Mesendoderm (in vitro differentiated cells): ENCODE results near the gene GNL3L.
"Not testable (repeated sequence)": the region's sequence is repeated elsewhere in the genome, so short reads cannot be mapped to it uniquely, and the experiment has no call there.

Experiments
- DNase-seq: peaks from one replicate; pipeline ENCODE4 v3.0.0; 2013
- H2AK5ac ChIP-seq: 2 replicates; pipeline ENCODE4 v1.6.1; 2013; ENCODE audit warnings: low read length, inconsistent platforms
- H2BK120ac ChIP-seq: 2 replicates; pipeline ENCODE4 v1.6.1; 2013; ENCODE audit warnings: low read depth, mild to moderate bottlenecking, low read length, moderate library complexity, mixed read lengths
- H2BK15ac ChIP-seq: replicated peaks from 2 replicates; pipeline ENCODE4 v1.6.1; 2013; ENCODE audit warnings: low read depth, mild to moderate bottlenecking, moderate library complexity
- H2BK5ac ChIP-seq: 2 replicates; pipeline ENCODE4 v1.6.1; 2013; ENCODE audit warnings: low read length, inconsistent platforms
- H3K18ac ChIP-seq: 2 replicates; pipeline ENCODE4 v1.6.1; 2013; ENCODE audit warnings: mild to moderate bottlenecking, low read length, mixed read lengths
- H3K23ac ChIP-seq: one replicate; pipeline ENCODE4 v1.6.1; 2013; ENCODE audit warnings: low read length
- H3K27ac ChIP-seq: 2 replicates; pipeline ENCODE4 v1.5.1; 2013; ENCODE audit warnings: low read depth, mild to moderate bottlenecking, inconsistent platforms, low read length, moderate library complexity
- H3K27me3 ChIP-seq: 2 replicates; pipeline ENCODE4 v1.6.1; 2013; ENCODE audit warnings: low read length, control low read depth, mild to moderate bottlenecking, inconsistent platforms; ENCODE audit not compliant: insufficient read depth, poor library complexity
- H3K36me3 ChIP-seq: 2 replicates; pipeline ENCODE4 v1.6.1; 2013; ENCODE audit warnings: low read length, inconsistent platforms; ENCODE audit not compliant: control insufficient read depth, insufficient read depth
- H3K4ac ChIP-seq: one replicate; pipeline ENCODE4 v1.6.1; 2013; ENCODE audit warnings: low read depth, mild to moderate bottlenecking, low read length, moderate library complexity
- H3K4me1 ChIP-seq: 2 replicates; pipeline ENCODE4 v1.6.1; 2013; ENCODE audit warnings: low read depth, low read length, inconsistent platforms; ENCODE audit not compliant: control insufficient read depth
- H3K4me2 ChIP-seq: 2 replicates; pipeline ENCODE4 v1.6.1; 2013; ENCODE audit warnings: low read length
- H3K4me3 ChIP-seq: 2 replicates; pipeline ENCODE4 v1.5.1; 2013; ENCODE audit warnings: mild to moderate bottlenecking, low read length
- H3K56ac ChIP-seq: one replicate; pipeline ENCODE4 v1.6.1; 2013; ENCODE audit warnings: low read length
- H3K79me1 ChIP-seq: 2 replicates; pipeline ENCODE4 v1.6.1; 2013; ENCODE audit warnings: low read length, inconsistent platforms
- H3K79me2 ChIP-seq: 2 replicates; pipeline ENCODE4 v1.6.1; 2013; ENCODE audit warnings: mild to moderate bottlenecking, low read length; ENCODE audit not compliant: control insufficient read depth, insufficient read depth
- H3K9ac ChIP-seq: 2 replicates; pipeline ENCODE4 v1.6.1; 2013; ENCODE audit warnings: low read length, inconsistent platforms
- H4K5ac ChIP-seq: one replicate; pipeline ENCODE4 v1.6.1; 2013; ENCODE audit warnings: low read length
- H4K8ac ChIP-seq: one replicate; pipeline ENCODE4 v1.6.1; 2013; ENCODE audit warnings: low read depth, mild to moderate bottlenecking, control low read depth, low read length, moderate library complexity
- WGBS: extraction: QIAGEN DNeasy Blood & Tissue Kit; methylation state at CpG from one replicate; pipeline ENCODE4 v1.1.7; 2013; ENCODE audit warnings: low lambda C conversion rate, missing lambda C conversion rate; ENCODE audit not compliant: insufficient coverage; ENCODE audit errors: extremely low coverage; 5-methylcytosine and 5-hydroxymethylcytosine counted together

The GNL3L gene

DNA sequence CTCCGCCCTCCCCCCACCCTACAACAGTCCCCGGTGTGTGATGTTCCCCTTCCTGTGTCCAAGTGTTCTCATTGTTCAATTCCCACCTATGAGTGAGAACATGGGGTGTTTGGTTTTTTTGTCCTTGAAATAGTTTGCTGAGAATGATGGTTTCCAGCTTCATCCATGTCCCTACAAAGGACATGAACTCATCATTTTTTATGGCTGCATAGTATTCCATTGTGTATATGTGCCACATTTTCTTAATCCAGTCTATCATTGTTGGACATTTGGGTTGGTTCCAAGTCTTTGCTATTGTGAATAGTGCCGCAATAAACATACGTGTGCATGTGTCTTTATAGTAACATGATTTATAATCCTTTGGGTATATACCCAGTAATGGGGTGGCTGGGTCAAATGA lies 12.2 kb downstream of the GNL3L start:
- not testable (repeated sequence) for H3K79me1 ChIP-seq, H2AK5ac ChIP-seq, H3K56ac ChIP-seq, H3K18ac ChIP-seq, H3K23ac ChIP-seq, H3K79me2 ChIP-seq, H4K5ac ChIP-seq, H2BK15ac ChIP-seq, H3K4me3 ChIP-seq, H3K4me1 ChIP-seq, H2BK120ac ChIP-seq, H3K27ac ChIP-seq, H3K36me3 ChIP-seq, H3K4ac ChIP-seq, H3K9ac ChIP-seq, DNase-seq, H3K27me3 ChIP-seq, H4K8ac ChIP-seq, H3K4me2 ChIP-seq, H2BK5ac ChIP-seq
- WGBS, result no CpG with 5 or more reads among the region's 4 CpGs

DNA sequence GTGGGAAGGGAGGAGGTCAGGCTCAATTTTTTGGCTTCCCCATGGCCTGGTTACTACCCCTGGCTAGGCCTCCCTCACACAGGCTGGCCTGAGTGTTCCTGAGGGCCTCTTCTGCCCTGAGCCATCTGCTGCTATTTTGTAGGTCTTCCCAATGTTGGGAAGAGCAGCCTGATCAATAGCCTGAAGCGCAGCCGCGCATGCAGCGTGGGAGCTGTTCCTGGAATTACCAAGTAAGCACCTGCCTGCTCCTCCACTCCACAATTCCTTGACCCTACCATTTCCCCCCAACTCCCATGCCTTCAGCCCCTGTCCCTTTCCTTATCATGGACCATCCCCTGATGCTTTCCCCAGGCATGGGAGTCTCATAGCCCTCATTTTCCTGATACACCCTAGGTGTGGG lies 20.8 kb downstream of the GNL3L start:
- Histone ChIP-seq H2AK5ac (no peak overlapping the region), H2BK15ac (no peak overlapping the region), H4K5ac (no peak overlapping the region), H3K27me3 (no peaks in the 10 kb centered on the region), H3K56ac (no peak overlapping the region), H2BK5ac (no peak overlapping the region), H3K4ac (no peak overlapping the region), H4K8ac (no peak overlapping the region), H3K36me3 (peaks cover 4% of the 10 kb centered on the region), H3K18ac (no peak overlapping the region), H3K4me1 (no peaks in the 10 kb centered on the region), H3K4me3 (no peak overlapping the region), H2BK120ac (no peak overlapping the region), H3K79me2 (no peaks in the 10 kb centered on the region), H3K79me1 (no peaks in the 10 kb centered on the region), H3K23ac (no peak overlapping the region), H3K27ac (no peak overlapping the region), H3K9ac (no peak overlapping the region), H3K4me2 (no peak overlapping the region)
- WGBS, result no CpG with 5 or more reads among the region's 4 CpGs
- no peak for DNase-seq

DNA sequence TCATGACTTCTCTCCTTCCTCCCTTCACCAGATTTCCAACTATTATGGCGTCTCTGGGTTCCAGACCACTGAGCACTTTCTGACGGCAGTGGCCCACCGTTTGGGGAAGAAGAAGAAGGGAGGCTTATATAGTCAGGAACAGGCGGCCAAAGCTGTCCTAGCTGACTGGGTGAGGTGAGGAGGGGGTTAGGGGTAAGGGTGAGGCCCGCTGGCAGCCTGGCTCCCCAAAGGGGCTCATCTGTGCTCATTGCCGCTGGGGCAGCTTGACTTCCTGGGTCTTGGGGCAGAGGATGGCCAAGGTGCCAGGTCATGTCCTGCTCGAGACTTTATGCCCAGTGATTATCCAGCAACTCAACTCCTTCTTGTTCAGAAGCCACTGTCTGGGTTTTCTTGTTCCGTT lies 21.8 kb downstream of the GNL3L start:
- no peak overlapping the region for H2BK15ac ChIP-seq
- no peak overlapping the region for H3K56ac ChIP-seq
- no peak overlapping the region for H3K23ac ChIP-seq
- H3K4ac ChIP-seq, result no peak overlapping the region
- H2BK120ac ChIP-seq, result no peak overlapping the region
- peaks cover 4% of the 10 kb centered on the region for H3K36me3 ChIP-seq
- no peak overlapping the region for H4K8ac ChIP-seq
- no peak overlapping the region for H3K27ac ChIP-seq
- DNase-seq, result no peak
- no peak overlapping the region for H3K4me3 ChIP-seq
- H3K79me1 ChIP-seq, result no peaks in the 10 kb centered on the region
- H3K9ac ChIP-seq, result no peak overlapping the region
- H4K5ac ChIP-seq, result no peak overlapping the region
- no peaks in the 10 kb centered on the region for H3K27me3 ChIP-seq
- H3K4me2 ChIP-seq, result no peak overlapping the region
- no peaks in the 10 kb centered on the region for H3K79me2 ChIP-seq
- H2AK5ac ChIP-seq, result no peak overlapping the region
- no peaks in the 10 kb centered on the region for H3K4me1 ChIP-seq
- WGBS, result no CpG with 5 or more reads among the region's 8 CpGs
- H2BK5ac ChIP-seq, result no peak overlapping the region
- no peak overlapping the region for H3K18ac ChIP-seq

DNA sequence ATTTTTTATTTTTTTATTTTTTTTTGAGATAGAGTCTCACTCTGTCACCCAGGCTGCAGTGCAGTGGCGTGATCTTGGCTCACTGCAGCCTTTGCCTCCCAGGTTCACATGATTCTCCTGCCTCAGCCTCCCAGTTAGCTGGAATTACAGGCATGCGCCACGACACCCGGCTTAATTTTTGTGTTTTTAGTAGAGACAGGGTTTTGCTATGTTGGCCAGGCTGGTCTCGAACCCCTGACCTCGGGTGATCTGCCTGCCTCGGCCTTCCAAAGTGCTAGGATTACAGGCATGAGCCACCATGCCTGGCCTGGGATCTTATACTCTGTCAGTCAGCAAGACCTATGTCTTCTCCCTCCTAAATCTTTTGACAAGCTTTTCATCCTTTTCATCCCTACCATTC lies 25.0 kb downstream of the GNL3L start:
- WGBS, result no CpG with 5 or more reads among the region's 7 CpGs

DNA sequence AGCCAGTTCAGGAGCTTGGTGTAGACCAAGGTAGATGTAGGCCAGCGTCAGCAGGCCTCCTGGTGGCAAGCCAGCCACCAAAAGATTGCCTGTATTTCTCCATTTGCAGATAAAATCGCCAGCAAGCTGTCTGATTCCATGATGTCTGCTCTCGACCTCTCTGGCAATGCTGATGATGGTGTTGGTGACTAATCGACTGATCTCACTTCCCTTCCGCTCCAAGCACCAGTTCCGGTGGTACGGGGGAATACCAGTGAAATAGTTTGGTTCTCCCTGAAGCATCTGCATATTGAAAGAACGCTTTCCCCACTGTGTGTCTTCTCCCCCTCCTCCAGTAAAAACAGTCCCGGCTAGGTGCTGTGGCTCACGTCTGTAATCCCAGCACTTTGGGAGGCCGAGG lies 30.4 kb downstream of the GNL3L start:
- Histone ChIP-seq H3K36me3 (peaks cover 6% of the 10 kb centered on the region), H3K27ac (no peak overlapping the region), H3K79me1 (no peaks in the 10 kb centered on the region), H2BK5ac (no peak overlapping the region), H4K8ac (no peak overlapping the region), H3K4ac (no peak overlapping the region), H3K23ac (no peak overlapping the region), H2AK5ac (no peak overlapping the region), H3K56ac (no peak overlapping the region), H2BK15ac (no peak overlapping the region), H3K18ac (no peak overlapping the region), H3K9ac (no peak overlapping the region), H3K4me2 (no peak overlapping the region), H3K27me3 (no peaks in the 10 kb centered on the region), H3K4me1 (no peaks in the 10 kb centered on the region), H4K5ac (no peak overlapping the region), H3K79me2 (no peaks in the 10 kb centered on the region), H2BK120ac (no peak overlapping the region), H3K4me3 (no peak overlapping the region)
- DNase-seq, result peak; percentile 1
- no CpG with 5 or more reads among the region's 11 CpGs for WGBS

More for the DNA sequence above, 25.0 kb downstream of the GNL3L start:
- not testable (repeated sequence) for H4K5ac ChIP-seq, H3K9ac ChIP-seq, H3K56ac ChIP-seq, H2BK5ac ChIP-seq, H2BK15ac ChIP-seq, H3K23ac ChIP-seq, H3K4ac ChIP-seq, H4K8ac ChIP-seq, H3K4me3 ChIP-seq, H3K36me3 ChIP-seq, DNase-seq, H3K4me1 ChIP-seq, H2BK120ac ChIP-seq, H3K27me3 ChIP-seq, H3K18ac ChIP-seq, H2AK5ac ChIP-seq, H3K79me1 ChIP-seq, H3K79me2 ChIP-seq, H3K27ac ChIP-seq, H3K4me2 ChIP-seq

DNA sequence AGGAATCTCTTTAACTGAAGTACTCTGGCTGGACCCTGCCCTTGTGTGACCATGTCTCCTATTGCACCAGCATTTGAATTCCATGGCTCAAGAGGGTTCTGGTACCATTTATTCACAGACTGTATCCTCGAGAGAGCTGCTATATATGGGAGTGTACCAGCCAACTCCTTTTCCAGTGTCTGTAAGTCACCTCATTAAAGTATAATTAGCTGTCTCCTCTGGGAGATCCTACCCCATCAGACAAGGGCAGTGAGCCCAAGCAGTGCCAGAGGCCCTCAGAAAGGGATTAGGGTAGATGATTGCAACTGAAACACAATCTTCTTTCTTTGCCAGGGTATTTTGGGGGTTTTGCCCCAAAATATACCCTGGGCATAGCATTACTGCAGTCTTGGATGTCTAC lies 31.6 kb downstream of the GNL3L start:
- H4K8ac ChIP-seq, result no peak overlapping the region
- no peak overlapping the region for H2BK120ac ChIP-seq
- no peaks in the 10 kb centered on the region for H3K79me2 ChIP-seq
- no peak overlapping the region for H3K56ac ChIP-seq
- no peak overlapping the region for H4K5ac ChIP-seq
- H3K23ac ChIP-seq, result no peak overlapping the region
- H2AK5ac ChIP-seq, result no peak overlapping the region
- no peak overlapping the region for H3K27ac ChIP-seq
- H2BK5ac ChIP-seq, result no peak overlapping the region
- no peak overlapping the region for H3K4me3 ChIP-seq
- H3K4me2 ChIP-seq, result no peak overlapping the region
- H3K18ac ChIP-seq, result no peak overlapping the region
- no peaks in the 10 kb centered on the region for H3K79me1 ChIP-seq
- no peak overlapping the region for H3K9ac ChIP-seq
- H3K4me1 ChIP-seq, result no peaks in the 10 kb centered on the region
- H3K27me3 ChIP-seq, result no peaks in the 10 kb centered on the region
- no CpG with 5 or more reads among the region's 1 CpG for WGBS
- H3K36me3 ChIP-seq, result peaks cover 4% of the 10 kb centered on the region
- H3K4ac ChIP-seq, result no peak overlapping the region
- no peak for DNase-seq
- no peak overlapping the region for H2BK15ac ChIP-seq
